Nephron (organoid): Measurements from ENCODE around the gene NRDC.

Source experiments
- H3K27ac Mint-ChIP-seq, 3 experiments: 2 replicates each; pipeline ENCODE4 v1.8.0; 2020; ENCODE audit warnings: mixed read lengths in 3 of 3, mild to moderate bottlenecking in 2 of 3, moderate library complexity in 1 of 3
- H3K27me3 Mint-ChIP-seq: 2 replicates; pipeline ENCODE4 v1.8.0; 2021; ENCODE audit warnings: low read depth, mild to moderate bottlenecking, moderate library complexity, mixed read lengths
- H3K36me3 Mint-ChIP-seq: 2 replicates; pipeline ENCODE4 v1.8.0; 2020; ENCODE audit warnings: low read depth, mixed read lengths
- H3K4me1 Mint-ChIP-seq: 2 replicates; pipeline ENCODE4 v1.8.0; 2020; ENCODE audit warnings: mixed read lengths
- H3K4me3 Mint-ChIP-seq, 3 experiments: 2 replicates each; pipeline ENCODE4 v1.8.0; 2020; ENCODE audit warnings: mild to moderate bottlenecking in 3 of 3, mixed read lengths in 3 of 3, moderate library complexity in 2 of 3
- H3K9me3 Mint-ChIP-seq: 2 replicates; pipeline ENCODE4 v1.8.0; 2020; ENCODE audit warnings: mixed read lengths
- CTCF ChIP-seq, 3 experiments: fragments of 200-600 bp; sonication (generic); IDR thresholded peaks; one replicate each; pipeline ENCODE4 v1.5.0; 2021; ENCODE audit warnings: antibody characterized with exemption in 3 of 3; ENCODE audit not compliant: unreplicated experiment in 3 of 3

NRDC gene

GRCh38 chr1:51878616-51879336 is at the start of gene NRDC:
TSS of gene NRDC (minus strand) at chr1:51878727. CDS start at chr1:51878615, 112 bp downstream.
- H3K9me3 Mint-ChIP-seq, result no peaks in the 10 kb centered on the region
- no peak for TF ChIP-seq CTCF (IDR thresholded peaks at IDR 0.05; ENCODE audit: unreplicated experiment in 3 of 3)
- peaks cover 20% of the 10 kb centered on the region for H3K27me3 Mint-ChIP-seq
- peaks cover 16% of the 10 kb centered on the region for H3K4me1 Mint-ChIP-seq
- H3K27ac Mint-ChIP-seq, result no peak within 1 kb of the TSS
- peaks cover 3% of the 10 kb centered on the region for H3K36me3 Mint-ChIP-seq
- H3K4me3 Mint-ChIP-seq, result no peak within 1 kb of the TSS

GRCh38 chr1:51927029-51927428 is 48.5 kb upstream of the NRDC start:
- Mint-ChIP-seq H3K9me3 (no peaks in the 10 kb centered on the region), H3K27ac (no peak overlapping the region), H3K4me3 (no peak overlapping the region), H3K36me3 (no peaks in the 10 kb centered on the region), H3K4me1 (peaks cover 1% of the 10 kb centered on the region), H3K27me3 (peaks cover under 1% of the 10 kb centered on the region)
- TF ChIP-seq CTCF (IDR thresholded peaks at IDR 0.05; ENCODE audit: unreplicated experiment in 3 of 3), result no peak

- H3K27ac Mint-ChIP-seq, result no peak overlapping the region
- H3K4me1 Mint-ChIP-seq, result peaks cover 9% of the 10 kb centered on the region
- H3K9me3 Mint-ChIP-seq, result no peaks in the 10 kb centered on the region
- no peak for TF ChIP-seq CTCF (IDR thresholded peaks at IDR 0.05; ENCODE audit: unreplicated experiment in 3 of 3)
- H3K36me3 Mint-ChIP-seq, result no peaks in the 10 kb centered on the region
- H3K4me3 Mint-ChIP-seq, result no peak overlapping the region
- peaks cover 4% of the 10 kb centered on the region for H3K27me3 Mint-ChIP-seq
Measured at GRCh38 chr1:51926171-51926812, 47.8 kb upstream of the NRDC start.

- Mint-ChIP-seq H3K27me3 (peaks cover 11% of the 10 kb centered on the region), H3K4me3 (no peak overlapping the region), H3K27ac (no peak overlapping the region), H3K36me3 (no peaks in the 10 kb centered on the region), H3K9me3 (no peaks in the 10 kb centered on the region), H3K4me1 (peaks cover 18% of the 10 kb centered on the region)
- no peak for TF ChIP-seq CTCF (IDR thresholded peaks at IDR 0.05; ENCODE audit: unreplicated experiment in 3 of 3)
Measured at GRCh38 chr1:51924455-51924854, 45.9 kb upstream of the NRDC start.

- Mint-ChIP-seq H3K27me3 (peaks cover 14% of the 10 kb centered on the region), H3K4me1 (peaks cover 24% of the 10 kb centered on the region)
Measured at GRCh38 chr1:51922040-51922439, 43.5 kb upstream of the NRDC start.

More at GRCh38 chr1:51922040-51922439, 43.5 kb upstream of the NRDC start:
- TF ChIP-seq CTCF (IDR thresholded peaks at IDR 0.05; ENCODE audit: unreplicated experiment in 3 of 3), result no peak
- Mint-ChIP-seq H3K4me3 (no peak overlapping the region), H3K27ac (no peak overlapping the region), H3K9me3 (no peaks in the 10 kb centered on the region), H3K36me3 (no peaks in the 10 kb centered on the region)
